HG03432 (cell line): ENCODE measurements around the gene PNMA3.
A peak's percentile ranks its signal among the peaks of the same experiment; 100 is the strongest.
"Not testable (repeated sequence)": the region's sequence is repeated elsewhere in the genome, so short reads cannot be mapped to it uniquely, and the experiment has no call there.

Experiments
- ATAC-seq: cut with Tn5 transposase; IDR thresholded peaks from one replicate; pipeline ENCODE4 v1.9.1; 2021; ENCODE audit warnings: mild to moderate bottlenecking, moderate library complexity; ENCODE audit not compliant: unreplicated experiment

The PNMA3 gene

DNA sequence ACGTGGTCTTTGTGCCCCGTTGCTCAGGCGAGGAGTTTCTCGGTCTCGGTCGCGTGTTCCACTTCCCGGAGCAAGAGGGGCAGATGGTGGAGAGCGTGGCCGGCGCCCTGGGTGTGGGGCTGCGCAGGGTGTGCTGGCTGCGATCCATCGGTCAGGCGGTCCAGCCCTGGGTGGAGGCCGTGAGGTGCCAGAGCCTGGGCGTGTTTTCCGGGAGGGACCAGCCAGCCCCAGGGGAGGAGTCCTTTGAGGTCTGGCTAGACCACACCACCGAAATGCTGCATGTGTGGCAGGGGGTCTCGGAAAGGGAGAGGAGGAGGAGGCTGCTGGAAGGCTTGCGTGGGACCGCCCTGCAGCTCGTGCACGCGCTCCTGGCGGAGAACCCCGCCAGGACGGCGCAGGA lies 17.1 kb downstream of the PNMA3 start:
- not testable (repeated sequence) for ATAC-seq

DNA sequence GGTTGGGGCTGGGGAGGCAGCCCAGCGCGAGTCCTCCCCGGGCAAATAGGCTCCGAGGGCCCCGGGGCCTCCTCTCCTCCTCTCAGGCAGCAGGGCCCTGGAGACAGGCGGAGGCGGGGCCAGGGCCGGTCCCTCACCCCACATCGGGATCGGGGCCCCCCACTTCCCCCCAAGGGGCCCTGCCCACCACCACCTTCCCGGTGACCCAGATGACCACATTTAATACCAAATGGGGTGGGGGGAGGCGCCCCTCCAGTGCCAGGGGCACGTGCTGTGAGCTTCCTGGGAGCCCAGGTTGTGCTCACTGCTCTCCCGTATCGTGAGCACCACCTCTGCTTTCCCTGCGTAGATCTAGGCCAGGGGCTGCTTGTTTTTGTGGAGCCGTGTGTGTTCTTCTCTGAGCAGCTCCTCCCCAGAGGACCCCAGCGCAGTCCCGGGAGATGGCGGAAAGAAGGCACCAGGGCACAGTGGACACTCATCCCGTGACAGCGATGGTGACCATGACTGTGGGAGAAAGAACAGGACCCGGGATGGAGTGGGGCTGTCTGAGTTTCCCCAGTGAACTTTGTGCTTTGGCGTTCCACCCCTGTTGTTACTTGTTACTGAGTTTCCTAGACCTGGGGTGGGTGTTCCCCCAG lies 18.1 kb downstream of the PNMA3 start:
- no peak for ATAC-seq

DNA sequence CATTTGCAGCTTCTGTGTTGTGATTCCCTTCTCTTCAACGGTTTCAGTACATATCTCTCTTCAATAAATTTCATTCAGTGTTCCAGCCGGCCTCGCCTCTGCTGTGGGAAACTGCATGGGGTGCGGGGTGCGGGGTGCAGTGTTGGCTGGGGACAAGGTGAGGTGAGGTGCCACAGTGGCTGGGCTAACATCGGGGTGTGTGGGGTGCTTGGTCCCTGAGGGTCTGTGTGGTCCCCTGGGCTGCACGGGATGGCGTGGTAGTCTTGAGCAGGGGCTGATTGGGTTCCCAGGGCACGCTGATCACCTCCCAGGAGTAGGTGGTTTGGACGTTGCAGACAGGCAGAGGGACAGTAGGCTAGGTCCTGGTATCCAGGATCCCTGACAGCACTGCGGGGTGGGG lies 18.7 kb downstream of the PNMA3 start:
- no peak for ATAC-seq

DNA sequence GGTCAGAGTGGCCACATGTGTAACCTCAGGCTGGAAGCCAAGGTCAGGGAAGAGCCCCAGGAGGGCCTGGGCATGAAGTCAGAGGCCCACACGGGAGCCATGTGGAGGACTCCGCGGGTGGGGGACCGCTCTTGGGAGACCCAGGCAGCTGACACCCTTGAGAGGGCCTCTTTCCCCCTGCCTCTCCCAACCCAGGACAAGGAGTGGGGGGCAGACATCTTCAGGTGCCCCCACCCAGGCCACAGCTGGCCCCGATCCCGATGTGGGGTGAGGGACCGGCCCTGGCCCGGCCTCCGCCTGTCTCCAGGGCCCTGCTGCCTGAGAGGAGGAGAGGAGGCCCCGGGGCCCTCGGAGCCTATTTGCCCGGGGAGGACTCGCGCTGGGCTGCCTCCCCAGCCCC lies 19.1 kb downstream of the PNMA3 start:
- no peak for ATAC-seq

DNA sequence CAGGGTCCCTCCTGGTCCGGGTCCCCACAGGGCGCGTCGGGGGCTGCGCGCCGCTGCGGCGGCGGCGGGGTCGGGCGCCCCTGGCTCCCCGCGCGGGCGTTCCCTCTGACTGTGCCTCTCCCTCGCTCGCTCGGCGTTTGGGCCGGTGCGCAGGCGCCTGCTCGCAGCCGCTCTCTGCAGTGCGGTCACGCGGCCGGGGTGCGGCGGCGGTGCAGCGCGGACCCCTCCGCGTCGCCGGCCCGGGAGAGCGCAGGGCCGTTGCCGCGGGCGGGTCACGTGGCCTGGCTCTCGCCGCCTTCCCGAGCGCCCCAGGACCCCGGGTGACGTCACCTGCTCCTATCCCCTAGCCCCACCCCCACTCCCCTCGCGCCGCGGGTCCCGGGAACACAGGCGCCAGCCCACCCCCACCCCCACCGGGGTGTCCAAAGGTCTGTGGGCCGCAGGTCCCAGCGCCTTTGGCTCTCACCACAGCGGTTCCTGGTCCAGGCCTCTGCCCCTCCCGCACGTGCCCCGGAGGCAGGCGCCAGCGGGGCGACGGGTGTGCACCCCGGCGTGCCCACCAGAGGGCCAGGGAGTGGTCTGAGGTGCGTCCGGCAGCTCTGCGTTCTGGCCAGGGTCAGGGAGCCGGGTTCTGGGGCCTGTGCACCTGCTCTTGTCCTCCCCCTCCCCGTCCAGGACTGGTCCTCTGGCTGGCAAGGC lies 21.3 kb downstream of the PNMA3 start:
- ATAC-seq, result peak; percentile 52

DNA sequence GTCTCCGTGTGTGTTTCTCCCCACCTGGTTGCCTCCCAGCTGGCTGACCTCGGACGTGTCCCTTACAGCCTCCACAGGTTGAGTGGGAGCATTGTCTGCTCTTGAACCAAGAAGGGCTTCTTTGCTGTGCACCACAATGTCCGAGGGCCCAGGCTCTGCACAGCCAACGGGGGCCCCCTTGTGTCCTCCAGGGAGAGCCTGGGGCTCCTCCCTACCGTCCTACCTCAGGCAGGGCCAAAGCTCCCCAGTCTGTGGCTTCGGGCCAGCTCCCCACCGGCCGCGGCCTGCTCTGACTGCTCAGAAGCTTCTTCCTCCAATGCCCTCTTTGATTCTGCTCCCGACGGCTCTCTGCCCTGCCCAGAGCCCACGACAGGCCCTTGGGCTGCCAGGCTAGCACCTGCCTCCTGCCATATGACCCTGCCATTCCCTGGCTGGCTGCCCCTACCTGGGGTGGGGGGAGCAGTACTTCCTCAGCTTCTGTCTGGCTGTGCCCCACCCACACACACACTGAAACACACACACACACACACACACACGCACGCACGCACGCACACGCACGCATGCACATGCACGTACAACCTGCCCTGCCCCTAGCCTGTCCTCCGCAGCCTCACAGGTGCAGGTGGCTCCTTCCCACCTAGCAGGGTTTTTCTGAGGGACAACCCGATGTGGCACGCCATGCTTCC lies 27.1 kb downstream of the PNMA3 start:
- not testable (repeated sequence) for ATAC-seq

DNA sequence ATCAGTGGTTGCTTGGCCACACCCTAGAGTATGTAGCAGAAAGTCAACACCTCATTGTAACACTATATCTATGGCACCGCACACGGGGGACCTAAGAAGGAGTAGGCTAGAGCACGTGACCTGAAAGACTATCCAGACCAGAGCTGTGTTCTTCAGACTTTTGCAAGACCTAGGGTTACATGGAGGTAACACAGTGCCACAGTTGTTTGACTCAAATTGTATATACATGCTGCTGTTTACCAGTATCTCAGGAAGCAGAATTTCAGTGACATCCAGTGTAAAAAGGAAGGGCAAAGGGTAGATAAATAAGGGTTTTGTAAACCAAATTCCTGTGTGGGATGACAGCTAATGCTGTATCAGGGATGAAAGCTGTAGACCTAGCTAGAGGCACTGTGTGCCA lies 46.1 kb downstream of the PNMA3 start:
- ATAC-seq, result no peak

DNA sequence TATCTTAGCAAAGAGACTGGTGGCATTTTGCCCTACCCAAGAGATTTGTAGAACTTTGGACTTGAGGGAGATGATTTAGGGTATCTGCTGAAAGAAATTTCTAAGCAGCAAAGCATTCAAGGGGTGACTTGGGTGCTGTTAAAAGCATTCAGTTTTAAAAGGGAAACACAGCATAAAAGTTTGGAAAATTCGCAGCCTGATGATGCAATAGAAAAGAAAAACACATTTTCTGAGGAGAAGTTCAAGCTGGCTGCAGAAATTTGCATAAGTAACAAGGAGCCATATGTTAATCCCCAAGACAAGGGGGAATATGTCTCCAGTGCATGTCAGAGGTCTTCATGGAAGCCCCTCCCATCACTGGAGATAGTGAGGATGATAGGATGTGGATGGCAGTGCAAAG lies 48.7 kb downstream of the PNMA3 start:
- ATAC-seq, result not testable (repeated sequence)

DNA sequence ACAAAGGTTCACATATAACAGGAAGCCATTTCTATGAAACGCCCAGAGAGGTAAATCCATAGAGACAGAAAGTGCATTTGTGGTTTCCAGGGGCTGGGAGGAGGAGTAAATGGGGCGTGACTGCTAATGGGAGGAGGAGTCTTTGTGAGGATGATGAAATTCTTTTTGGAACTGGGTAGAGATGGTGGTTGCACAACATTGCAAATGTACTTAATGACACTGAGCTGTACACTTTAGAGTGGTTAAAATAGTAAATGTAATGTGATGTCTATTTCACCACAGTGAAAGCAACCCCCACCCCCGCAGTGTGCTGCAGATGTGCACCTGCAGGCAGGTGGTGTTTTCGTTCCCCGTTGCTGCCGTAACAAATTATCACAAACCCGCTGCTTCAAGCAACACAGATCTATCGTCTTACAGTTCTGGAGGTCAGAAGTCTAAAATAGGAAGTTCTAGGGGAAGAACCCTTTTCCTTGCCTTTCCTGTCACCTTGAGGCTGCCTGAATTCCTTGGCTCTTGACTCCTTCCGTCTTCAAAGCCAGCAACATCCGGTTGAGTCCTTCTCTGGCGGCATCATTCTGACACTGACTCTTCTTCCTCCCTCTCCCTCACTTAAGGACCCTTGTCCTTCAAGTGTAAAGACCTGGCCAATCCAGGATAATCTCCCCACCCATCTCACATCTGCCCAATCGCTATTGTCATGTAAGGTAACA lies 50.0 kb downstream of the PNMA3 start:
- not testable (repeated sequence) for ATAC-seq
